PFSK-1 (cell line): ENCODE results near the gene PON1.

Experiments used
- POLR2AphosphoS5 ChIP-seq: IDR thresholded peaks from 2 replicates; pipeline ENCODE4 v1.6.1; 2012; ENCODE audit warnings: low read depth, mild to moderate bottlenecking, control low read depth, low read length, moderate library complexity
- SIN3A ChIP-seq: IDR thresholded peaks from 2 replicates; pipeline ENCODE4 v1.6.1; 2012; ENCODE audit warnings: mild to moderate bottlenecking, low read length, moderate library complexity, borderline replicate concordance; ENCODE audit not compliant: insufficient read depth
- TAF1 ChIP-seq: IDR thresholded peaks from 2 replicates; pipeline ENCODE4 v1.6.1; 2012; ENCODE audit warnings: low read length, control low read depth, borderline replicate concordance; ENCODE audit not compliant: insufficient read depth

DNA sequence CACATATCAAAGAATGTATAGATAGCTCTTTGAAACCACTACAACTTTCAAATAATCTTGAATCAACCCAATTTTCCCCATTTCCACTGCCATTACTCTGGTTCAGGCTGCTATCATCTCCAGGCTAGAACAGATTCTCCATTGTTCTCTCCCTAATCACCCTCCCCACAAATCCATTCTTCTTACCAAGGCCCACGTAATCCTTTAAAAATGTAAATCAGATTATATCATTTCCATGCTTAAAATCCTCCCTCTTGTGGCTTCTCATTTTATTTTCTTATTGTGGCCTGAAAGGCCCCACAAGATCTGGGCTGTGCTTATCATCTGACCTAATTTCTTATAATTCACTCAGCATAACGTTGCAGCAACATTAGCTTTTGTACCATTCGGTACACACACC lies 3.0 kb upstream of the PON1 start:
- TF ChIP-seq POLR2AphosphoS5 (no peak), SIN3A (no peak), TAF1 (no peak)
